Myocyte (in vitro differentiated cells): Measurements from ENCODE around the gene PFKFB2. TPM values are rescaled to one million over a fixed set of nuclear protein-coding genes. Genes with fewer than 3 reads are reported as not detected.

Source experiments
- DNase-seq: peaks from one replicate; pipeline ENCODE4 v3.0.0-alpha.2; 2012; ENCODE audit warnings: low read depth
- total RNA-seq: library from RNA; depleted of rRNA; stranded (reverse); fragments of >200 nt; gene quantifications from 2 replicates; pipeline ENCODE4 v1.2.3, GENCODE V29; 2014

The PFKFB2 gene
- total RNA-seq, 1 donor from 2014 or later, result 6.0 TPM

DNA sequence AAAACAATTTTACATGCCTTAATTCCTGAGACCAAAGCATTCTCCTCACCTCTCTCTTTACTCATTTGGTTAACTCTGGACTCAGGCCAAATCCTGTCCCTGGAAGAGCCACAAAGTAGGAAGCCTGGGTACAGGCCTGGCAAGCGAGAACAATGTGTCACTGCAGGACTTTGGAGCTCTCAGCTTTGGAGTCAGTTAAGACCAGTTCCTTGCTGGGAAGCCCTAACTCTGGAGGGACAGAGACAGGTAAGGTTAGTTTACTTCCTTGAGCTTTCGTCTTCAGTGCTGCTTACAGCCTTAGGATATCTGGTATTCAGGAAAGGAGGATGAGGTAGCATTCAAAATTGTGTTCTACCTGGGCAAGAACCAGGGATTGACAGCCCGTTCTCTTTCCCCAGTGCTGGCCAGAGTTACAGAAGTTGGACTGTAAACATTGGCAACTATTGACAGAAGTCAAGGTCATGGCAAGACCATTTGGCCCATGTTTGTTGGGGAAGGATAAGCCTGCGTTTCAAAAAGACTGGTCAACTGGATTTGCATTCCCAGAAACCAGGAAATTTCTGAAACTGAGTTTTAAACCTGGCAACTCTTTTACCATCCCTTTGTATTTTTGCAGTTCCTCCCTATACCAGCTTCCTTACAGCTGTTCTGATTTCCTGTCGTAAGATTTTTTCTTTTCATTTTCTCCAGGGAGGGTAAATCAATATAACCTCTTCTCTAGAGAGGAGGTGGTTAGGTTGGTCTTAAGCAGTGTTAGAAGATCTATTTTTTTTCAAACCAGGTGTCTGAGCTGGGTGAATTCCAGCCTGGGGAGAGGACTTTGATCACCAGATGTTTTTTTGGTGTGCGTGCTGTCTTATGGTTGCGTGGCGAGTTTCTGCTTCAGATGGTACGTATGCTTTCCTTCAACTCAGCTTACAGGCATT is 35.9 kb downstream of the PFKFB2 start, which contains the start of gene C4BPB:
TSS of gene C4BPB (plus strand) at position 160 of the 926 bp plus-strand sequence. CDS start at position 832, 672 bp downstream.
- peak; percentile 58 for DNase-seq

DNA sequence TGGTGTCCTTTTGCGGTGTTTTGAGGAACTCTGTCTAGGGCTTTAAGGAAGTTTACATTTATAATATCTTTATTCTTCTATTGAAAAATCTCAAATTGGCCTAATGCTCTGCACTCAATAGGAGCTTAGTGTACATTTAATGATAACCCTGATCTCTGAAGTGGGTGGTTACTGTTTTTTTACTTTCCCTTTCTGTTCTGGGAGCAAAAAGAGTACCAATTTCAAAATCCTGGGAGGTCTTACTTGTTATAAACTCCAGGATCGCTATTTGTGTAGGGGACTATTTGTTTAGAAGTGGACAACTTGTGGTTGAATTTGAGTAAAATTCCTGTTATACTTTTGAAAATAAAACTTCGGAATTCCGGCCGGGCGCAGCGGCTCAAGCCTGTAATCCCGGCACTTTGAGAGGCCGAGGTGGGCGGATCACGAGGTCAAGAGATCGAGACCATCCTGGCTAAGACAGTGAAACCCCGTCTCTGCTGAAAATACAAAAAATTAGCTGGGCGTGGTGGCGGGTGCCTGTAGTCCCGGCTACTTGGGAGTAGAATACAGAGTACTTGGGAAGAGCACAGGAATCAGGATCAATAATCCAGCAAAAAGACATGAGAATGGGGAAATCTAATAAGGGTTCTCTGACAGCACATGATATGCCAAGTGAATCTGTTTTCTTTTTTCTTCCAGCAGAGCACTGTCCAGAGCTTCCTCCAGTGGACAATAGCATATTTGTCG is 36.7 kb downstream of the PFKFB2 start:
- DNase-seq, result no peak

DNA sequence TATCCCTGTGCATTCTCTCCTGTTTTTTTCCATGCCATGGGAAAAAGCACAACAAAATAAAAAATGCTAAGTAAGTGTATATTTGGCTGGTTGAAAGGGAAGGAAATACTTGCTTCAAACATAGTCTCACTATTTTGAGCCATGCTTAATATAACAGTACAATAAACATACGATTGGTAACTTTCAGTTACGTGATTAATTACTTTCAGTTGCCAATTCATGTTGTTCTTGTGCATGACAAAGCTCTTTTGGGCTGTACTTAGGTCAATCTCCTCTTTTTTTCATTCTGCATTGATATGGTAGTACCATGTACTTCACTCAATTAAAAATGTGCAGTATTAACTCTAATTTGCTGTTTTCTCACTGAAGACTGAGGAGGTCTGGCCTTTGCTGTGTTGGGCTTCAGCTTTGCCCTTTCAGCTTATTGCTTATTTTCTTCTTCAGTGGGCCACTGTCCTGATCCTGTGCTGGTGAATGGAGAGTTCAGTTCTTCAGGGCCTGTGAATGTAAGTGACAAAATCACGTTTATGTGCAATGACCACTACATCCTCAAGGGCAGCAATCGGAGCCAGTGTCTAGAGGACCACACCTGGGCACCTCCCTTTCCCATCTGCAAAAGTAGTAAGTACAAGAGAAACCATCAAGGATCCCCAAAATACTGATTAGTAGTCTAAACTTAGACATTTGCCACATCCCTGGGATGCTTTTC is 38.3 kb downstream of the PFKFB2 start:
- DNase-seq, result no peak

DNA sequence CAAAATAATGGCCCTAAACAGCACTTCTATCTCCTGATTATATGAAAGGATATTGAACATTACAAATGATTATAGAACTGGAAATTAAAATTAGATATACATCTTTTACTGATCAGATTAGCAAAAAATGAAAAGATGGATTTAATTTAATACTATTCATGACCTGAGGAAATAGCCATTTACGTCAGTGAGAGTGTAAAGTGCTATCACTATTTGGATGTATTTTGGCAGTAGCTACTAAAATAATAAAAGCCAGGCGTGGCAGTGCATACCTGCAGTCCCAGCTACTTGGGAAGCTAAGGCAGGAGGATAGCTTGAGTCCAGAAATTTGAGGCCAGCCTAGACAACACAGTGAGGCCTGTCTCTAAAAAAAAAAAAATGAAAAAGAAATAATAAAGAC is 40.9 kb downstream of the PFKFB2 start:
- DNase-seq, result no peak

DNA sequence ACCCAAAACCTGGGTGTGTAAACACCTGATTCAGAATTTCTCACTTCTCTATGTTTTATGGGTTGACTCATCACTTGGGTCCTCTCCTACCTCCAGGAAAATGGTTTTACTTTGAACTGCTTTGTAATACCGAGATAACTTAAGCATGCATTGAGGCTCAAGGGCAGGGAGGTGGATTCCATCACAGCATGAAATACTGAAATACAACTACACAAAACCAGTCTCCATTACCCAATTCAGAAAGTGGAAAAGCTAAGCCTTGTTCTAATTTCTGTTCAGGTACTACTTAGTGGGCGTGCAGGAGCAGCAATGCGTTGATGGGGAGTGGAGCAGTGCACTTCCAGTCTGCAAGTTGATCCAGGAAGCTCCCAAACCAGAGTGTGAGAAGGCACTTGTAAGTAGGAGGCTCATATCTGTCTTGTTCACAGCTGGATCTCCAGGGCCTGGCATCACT is 44.8 kb downstream of the PFKFB2 start:
- no peak for DNase-seq

DNA sequence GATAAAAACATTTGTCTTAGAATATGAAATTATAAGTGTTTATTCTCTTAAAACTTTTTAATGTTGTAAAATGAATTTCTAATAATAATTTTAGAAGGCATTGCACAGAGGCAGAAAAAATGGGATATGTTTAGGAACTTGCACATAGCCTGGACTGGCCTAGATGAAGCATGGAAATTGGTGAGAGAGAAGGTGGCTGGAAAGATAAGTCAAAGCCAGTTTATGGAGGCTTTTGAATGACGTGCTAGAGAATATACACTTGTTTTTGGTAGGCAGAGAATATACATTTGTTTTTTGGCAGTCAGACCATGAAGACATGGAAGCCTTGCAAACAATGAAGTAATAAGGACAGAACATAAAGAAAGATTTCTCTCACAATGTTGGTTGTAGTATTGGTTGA is 48.6 kb downstream of the PFKFB2 start:
- no peak for DNase-seq

DNA sequence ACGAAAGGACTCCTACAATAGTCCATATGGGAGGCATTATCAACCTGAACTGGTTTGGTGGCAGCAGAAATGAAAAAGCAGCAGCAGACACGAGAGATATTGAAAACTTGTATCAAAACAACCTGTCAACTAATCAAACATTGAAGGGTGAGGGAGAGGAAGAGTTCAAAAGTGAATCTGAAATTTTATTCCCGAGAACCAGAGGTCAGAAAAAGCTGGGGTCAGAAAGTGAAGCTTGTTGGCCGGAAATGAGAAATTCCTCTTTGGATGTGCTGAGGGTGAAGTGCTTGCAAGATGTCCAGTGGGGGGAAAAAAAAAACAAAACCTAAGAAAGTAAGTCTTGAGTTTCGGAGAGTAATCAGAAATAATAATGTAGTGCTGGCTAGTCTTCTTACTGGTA is 49.1 kb downstream of the PFKFB2 start:
- DNase-seq, result no peak

DNA sequence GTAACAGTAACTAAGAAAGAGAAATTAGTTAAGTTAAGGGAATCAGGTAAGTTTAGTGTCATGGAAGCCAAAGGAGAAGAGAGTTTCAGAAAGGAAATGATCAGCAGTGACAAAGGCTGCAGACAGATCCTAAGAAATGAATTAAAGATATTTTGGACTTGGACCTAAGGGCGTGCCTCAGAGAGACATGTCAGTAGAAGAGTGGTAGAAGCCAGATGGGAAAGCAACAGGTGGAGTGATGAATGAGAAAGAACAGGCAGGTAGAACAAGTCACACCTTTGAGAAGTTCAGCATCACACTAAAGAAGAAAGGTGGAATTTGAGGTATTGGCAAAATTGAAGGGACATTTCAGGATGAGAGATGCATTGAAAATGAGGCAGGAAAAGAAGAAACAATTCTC is 49.6 kb downstream of the PFKFB2 start:
- no peak for DNase-seq

DNA sequence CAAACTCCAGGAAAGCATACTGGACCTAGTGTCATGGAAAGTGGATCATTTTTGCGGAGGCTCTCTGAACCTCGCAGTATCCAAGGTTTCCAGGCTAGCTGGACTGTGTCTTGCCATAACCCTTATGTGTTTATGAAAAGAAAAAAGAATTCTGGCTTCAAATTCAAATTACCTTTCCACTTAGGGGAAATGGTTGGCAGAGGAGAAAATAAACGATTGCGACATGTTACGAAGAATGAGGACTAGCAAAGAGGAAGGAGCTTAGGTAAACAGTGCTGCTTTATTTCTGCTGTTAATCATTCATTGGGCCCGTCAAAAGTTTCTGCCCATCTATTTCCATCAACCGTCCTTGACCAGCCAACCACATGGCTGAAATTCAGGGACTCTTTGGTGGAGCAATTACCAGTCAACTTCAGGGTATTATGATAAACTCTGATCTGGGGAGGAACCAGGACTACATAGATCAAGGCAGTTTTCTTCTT is 50.9 kb downstream of the PFKFB2 start, which contains the start of gene C4BPA:
TSS of gene C4BPA (plus strand) at position 342 of the 482 bp plus-strand sequence. CDS start 8,793 bp downstream, outside the sequence.
- no peak for DNase-seq

DNA sequence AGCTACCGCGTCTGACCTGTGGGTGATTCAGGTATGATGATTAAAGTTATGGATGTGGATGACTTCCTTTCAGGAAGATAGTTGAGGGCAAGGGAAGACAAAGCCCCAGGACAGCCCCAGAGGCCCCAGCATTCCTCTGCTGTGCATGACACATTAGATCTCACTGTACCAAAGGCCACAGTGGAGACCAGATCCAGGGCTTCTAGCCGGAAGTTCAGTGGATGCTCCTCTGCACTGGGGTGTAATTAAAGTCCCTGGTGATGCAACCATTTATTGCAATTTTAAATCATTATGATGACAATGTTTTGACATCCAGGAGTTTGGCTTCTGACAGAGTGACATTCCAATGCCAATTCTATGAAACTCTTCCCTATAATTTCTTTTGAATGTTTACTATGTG is 55.9 kb downstream of the PFKFB2 start:
- DNase-seq, result no peak

DNA sequence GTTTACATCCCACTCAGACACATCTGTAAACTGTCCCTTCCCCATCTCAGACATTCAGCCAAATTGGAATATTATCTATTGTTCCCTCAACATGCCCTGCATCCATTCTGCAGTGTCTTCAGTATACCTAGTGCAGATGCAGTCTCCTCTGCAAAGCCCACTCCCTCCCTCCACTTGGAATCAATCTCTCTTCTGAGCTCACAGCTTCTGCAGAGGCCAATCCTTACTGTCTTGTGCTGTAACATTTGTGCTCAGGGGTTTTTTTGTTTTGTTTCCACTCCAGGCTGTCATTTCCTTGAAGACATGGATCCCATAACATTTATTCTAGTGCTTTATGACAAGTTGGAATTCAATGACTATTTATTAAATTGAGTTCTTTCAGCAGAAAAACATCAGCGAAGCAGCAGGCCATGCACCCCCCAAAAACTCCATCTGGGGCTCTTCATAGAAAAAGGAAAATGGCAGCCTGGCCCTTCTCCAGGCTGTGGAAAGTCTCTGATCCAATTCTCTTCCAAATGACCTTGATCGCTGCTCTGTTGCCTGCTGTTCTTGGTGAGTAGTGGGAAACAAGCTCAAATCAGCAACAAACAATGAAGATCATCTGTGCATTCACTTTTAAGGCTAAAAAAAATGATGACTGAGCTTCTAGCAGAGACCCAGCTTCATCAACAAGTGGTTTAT is 59.7 kb downstream of the PFKFB2 start:
- DNase-seq, result no peak

DNA sequence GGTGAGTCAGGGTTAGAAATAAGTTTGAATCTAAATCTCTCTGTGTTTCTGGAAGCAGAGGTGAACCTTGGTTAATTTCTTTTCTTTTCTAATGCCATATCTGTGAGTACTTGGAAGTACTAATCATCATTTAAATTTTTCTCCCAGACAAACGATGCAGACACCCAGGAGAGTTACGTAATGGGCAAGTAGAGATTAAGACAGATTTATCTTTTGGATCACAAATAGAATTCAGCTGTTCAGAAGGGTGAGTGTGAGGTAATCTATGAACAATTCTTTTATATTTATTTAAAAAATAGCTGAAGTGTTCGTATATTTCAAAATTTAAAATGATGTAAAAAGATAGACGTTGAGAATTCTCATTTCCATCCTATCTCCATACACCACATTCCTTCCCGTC is 62.2 kb downstream of the PFKFB2 start:
- DNase-seq, result peak; percentile 4

DNA sequence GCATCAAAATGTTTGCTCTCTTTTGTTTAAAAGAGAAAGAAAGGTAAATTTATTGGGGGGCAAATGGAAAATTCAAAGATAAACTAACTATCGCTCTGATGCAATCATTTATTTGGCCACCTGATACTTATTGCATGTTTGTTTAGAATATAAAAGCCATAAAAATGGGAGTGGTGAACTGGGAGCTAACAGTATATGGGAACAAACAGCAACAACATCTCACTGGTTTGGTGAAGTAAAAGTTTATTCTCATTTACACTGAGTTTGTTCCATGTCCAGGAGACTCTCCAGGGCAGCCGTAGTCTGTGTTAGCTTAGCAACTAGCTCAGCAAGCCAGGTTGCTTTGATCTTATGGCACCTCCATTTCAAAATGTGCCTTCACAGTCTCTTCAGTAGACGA is 71.3 kb downstream of the PFKFB2 start:
- no peak for DNase-seq

DNA sequence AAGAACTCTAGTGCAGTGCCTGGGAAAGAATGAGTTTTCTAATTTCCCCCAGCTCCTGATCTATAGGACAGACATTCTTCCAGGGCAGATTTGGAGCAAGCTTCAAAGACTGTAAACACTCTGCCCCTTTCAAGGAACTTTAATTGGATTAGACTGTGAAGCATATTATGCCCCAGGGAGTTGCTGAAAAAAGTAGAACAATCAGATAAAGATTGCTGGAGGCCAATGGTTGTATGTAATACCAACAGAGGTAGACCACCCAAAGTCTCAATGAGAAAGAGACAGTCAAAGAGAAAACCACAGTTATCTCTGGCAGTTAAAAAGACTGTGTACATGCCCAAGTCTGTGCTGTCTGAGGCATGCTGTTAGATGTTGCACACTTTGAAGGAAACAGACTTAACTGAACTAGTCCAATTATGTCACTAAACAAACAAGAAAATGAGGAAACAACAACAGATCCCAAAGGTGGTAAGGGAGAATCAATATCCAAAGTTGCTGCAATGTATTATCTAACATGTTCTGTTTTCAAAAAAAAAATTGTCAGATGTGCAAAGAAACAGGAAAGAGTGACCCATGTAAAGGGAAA is 75.4 kb downstream of the PFKFB2 start:
- no peak for DNase-seq

DNA sequence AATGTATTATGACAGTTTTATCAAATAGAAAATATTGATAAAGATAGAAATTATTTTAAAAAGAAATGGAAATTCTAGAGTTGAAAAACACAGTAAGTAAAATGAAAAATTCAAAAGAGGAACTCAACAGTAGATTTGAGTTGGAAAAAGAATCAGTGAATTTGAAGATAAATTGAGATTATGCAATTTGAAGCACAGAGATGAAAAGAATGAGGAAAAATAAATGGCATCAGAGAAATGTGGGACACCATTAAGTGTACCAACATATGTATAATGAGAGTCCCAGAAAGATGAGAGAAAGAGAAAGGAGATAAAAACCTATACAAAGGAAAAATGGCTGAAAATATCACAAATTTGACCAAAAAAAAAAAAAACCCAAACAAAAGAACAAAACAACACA is 76.0 kb downstream of the PFKFB2 start:
- DNase-seq, result no peak

Other genes starting within 250 kb of the PFKFB2 start
- gene IL20, start 187.7 kb upstream of the PFKFB2 start, total RNA-seq, result not detected in 2 replicates
- not detected in 2 replicates for gene IL24, start 155.8 kb upstream of the PFKFB2 start, total RNA-seq
- not detected in 2 replicates for gene FCMR, start 131.3 kb upstream of the PFKFB2 start, total RNA-seq
- not detected in 2 replicates for gene PIGR, start 106.8 kb upstream of the PFKFB2 start, total RNA-seq
- gene FCAMR, start 82.8 kb upstream of the PFKFB2 start, total RNA-seq, result not detected in 2 replicates
- 0.13 TPM in 1 of 2 replicates, not detected in the other for gene C1orf116, start 20.5 kb upstream of the PFKFB2 start, total RNA-seq
- gene YOD1, start 2.1 kb upstream of the PFKFB2 start, total RNA-seq, result 7.1 TPM in 2 replicates
- not detected in 2 replicates for gene C4BPB, start 35.6 kb downstream of the PFKFB2 start, total RNA-seq
- gene C4BPA, start 51.0 kb downstream of the PFKFB2 start, total RNA-seq, result not detected in 2 replicates